IPS-NIHi7 (cell line): ENCODE results near the gene THAP9.

Experiments used
- DNase-seq: peaks from one replicate; pipeline ENCODE4 v3.0.0; 2012; ENCODE audit warnings: mixed read lengths; ENCODE audit errors: extremely low spot score

Gene THAP9

DNA sequence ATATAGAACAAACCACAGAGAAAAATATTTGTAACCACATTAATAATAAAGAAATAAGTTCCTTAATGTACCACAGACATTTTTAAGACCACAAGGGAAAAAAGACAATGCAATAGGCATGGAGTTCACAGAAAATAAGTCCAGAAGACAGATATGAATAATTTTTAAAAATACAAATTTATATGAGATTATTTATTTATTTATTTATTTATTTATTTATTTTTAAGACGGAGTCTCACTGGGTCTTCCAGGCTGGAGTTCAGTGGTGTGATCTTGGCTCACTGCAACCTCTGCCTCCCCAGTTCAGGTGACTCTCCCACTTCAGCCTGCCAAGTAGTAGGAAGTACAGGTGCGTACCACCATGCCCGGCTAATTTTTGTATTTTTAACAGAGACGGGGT lies 53.7 kb downstream of the THAP9 start:
- DNase-seq = no peak

DNA sequence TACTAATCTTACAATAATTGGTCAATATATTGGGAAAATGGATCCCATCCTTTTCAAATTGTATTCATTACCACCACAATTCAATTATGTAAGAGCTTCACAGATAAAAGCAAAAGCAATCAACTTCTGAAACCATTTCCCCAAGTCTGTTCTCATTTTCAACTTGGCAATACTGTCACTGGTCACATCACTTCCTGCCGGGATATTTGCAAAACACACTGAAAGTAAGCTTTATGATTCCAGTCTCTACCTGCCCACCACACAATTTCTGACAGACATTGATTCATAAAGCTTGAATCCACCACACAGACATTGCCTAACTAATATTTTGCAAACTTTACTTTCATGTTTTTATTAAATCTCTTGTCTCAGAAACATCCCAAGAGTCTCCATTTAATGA lies 56.5 kb downstream of the THAP9 start:
- no peak for DNase-seq

DNA sequence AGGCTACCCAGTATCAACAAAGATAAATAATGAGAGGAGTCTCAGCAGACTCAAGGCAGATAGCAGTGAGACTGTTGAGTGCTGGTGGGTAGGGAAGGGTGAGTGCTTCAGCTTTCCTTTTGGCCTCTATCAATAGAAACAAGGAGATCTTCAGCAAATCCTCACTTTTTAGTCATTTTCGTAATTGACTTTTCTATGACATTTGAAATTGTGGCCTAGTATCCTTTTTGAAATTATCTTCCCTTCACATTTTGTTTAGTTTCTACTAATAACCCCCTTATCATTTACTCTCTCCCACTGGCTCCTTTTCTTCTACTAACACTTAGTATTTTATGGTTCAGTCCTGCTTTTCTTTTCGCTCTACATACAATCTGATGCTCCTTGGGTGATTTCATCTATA lies 65.2 kb downstream of the THAP9 start:
- peak; percentile 16 for DNase-seq

DNA sequence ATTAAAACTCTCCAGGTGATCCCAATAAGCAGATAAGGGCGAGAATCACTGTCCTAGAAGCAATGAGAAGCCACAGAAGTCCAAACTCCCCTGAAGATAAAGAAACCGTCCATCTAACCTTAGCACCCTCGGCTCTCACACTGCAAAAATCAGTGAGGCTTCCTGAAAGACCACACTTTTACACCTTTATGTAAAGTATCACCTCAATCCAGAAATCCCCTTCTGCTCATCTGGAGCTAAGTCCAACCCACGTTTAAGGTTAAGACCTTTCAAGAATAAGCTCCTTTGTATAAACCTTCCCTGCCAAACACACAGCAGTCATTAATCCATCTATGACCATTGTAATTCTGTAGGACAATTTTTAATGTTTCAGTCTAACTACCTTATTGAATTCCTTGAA lies 68.4 kb downstream of the THAP9 start:
- DNase-seq = no peak

DNA sequence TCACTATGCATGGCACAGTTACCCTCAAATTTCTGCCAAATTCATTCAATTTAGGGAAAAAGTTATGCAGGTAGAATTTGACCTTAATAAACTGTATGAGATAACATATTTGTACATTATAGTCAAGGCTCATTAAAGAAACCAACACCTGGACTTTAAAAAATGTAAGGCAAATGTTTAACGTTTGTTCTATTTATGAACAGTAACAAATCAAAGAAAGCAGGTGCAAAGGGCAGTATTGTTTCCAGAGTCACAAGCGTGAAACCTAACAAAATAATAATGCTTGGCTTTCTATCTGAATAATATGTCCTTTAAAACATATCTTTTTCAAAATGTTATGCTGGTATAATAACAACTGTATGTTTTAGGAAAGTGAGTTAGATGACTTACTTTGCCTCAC lies 68.9 kb downstream of the THAP9 start:
- no peak for DNase-seq
